Measurements from ENCODE around the gene POLR2B.
"Not testable (repeated sequence)": the region's sequence is repeated elsewhere in the genome, so short reads cannot be mapped to it uniquely, and the experiment has no call there.

Gene POLR2B

GRCh38 chr4:56990109-56990905 is 11.6 kb downstream of the POLR2B start:
- DNase-seq = no peak

GRCh38 chr4:56995525-56995924 is 16.8 kb downstream of the POLR2B start:
- peak; percentile 81 to 86 for DNase-seq

- DNase-seq = no peak
These were observed 21.1 kb downstream of the POLR2B start for GRCh38 chr4:56999751-57000150.

- DNase-seq = no peak
These were observed 34.9 kb downstream of the POLR2B start for GRCh38 chr4:57013543-57014120.

- DNase-seq = no peak
These were observed 40.3 kb downstream of the POLR2B start for GRCh38 chr4:57018980-57019379.

GRCh38 chr4:57020467-57021101 is 41.9 kb downstream of the POLR2B start:
- no peak for DNase-seq

GRCh38 chr4:57023104-57023503 is 44.4 kb downstream of the POLR2B start:
- no peak for DNase-seq

GRCh38 chr4:57034520-57034919 is 55.8 kb downstream of the POLR2B start:
- DNase-seq = no peak

GRCh38 chr4:57037982-57038604 is 59.4 kb downstream of the POLR2B start:
- DNase-seq = peak; percentile 23 to 40

- no peak for DNase-seq
These were observed 60.6 kb downstream of the POLR2B start for GRCh38 chr4:57039345-57039744.

GRCh38 chr4:57040510-57040909 is 61.8 kb downstream of the POLR2B start:
- DNase-seq = no peak

- no peak for DNase-seq
These were observed 62.3 kb downstream of the POLR2B start for GRCh38 chr4:57041020-57041419.

GRCh38 chr4:57042711-57043169 is 64.0 kb downstream of the POLR2B start:
- no peak for DNase-seq

- DNase-seq = no peak
These were observed 64.9 kb downstream of the POLR2B start for GRCh38 chr4:57043347-57044251.

GRCh38 chr4:57044279-57044678 is 65.6 kb downstream of the POLR2B start:
- no peak for DNase-seq

GRCh38 chr4:57044996-57045395 is 66.3 kb downstream of the POLR2B start:
- no peak for DNase-seq

- not testable (repeated sequence) for DNase-seq
These were observed 68.3 kb downstream of the POLR2B start for GRCh38 chr4:57047046-57047445.

- DNase-seq = no peak
These were observed 70.1 kb downstream of the POLR2B start for GRCh38 chr4:57048590-57049304.

GRCh38 chr4:57051095-57051494 is 72.4 kb downstream of the POLR2B start:
- DNase-seq = no peak

- DNase-seq = no peak
These were observed 72.8 kb downstream of the POLR2B start for GRCh38 chr4:57051524-57051923.

GRCh38 chr4:57053508-57053907 is 74.8 kb downstream of the POLR2B start:
- DNase-seq = no peak

GRCh38 chr4:57055886-57056285 is 77.2 kb downstream of the POLR2B start:
- peak in 1 of 2 donors; percentile 15 for DNase-seq

Data from hippocampal formation (tissue), 2 donors.